Measurements from ENCODE around the gene NELFE.
"Not testable (repeated sequence)": the region's sequence is repeated elsewhere in the genome, so short reads cannot be mapped to it uniquely, and the experiment has no call there.

NELFE gene

GRCh38 chr6:31949926-31950548 is 8.7 kb downstream of the NELFE start:
- no peak for DNase-seq (ENCODE audit: low read depth in 1 of 2, low spot score in 1 of 2)

GRCh38 chr6:31948753-31949413 is 9.9 kb downstream of the NELFE start:
- no peak for DNase-seq (ENCODE audit: low read depth in 1 of 2, low spot score in 1 of 2)

GRCh38 chr6:31948306-31948705 is 10.5 kb downstream of the NELFE start:
- DNase-seq (ENCODE audit: low read depth in 1 of 2, low spot score in 1 of 2): no peak

GRCh38 chr6:31947864-31948263 is 10.9 kb downstream of the NELFE start:
- DNase-seq (ENCODE audit: low read depth in 1 of 2, low spot score in 1 of 2): no peak

- no peak for DNase-seq (ENCODE audit: low read depth in 1 of 2, low spot score in 1 of 2)
Observed at GRCh38 chr6:31947070-31947675, 11.6 kb downstream of the NELFE start.

GRCh38 chr6:31946370-31946885 is 12.3 kb downstream of the NELFE start:
- DNase-seq (ENCODE audit: low read depth in 1 of 2, low spot score in 1 of 2): no peak

- DNase-seq (ENCODE audit: low read depth in 1 of 2, low spot score in 1 of 2): no peak
Observed at GRCh38 chr6:31945507-31946369, 13.0 kb downstream of the NELFE start, which contains the start of gene CFB. Gene CFB (plus strand): TSS chr6:31946095. CDS start chr6:31946222, 127 bp downstream.

GRCh38 chr6:31945154-31945506 is 13.6 kb downstream of the NELFE start:
- no peak for DNase-seq (ENCODE audit: low read depth in 1 of 2, low spot score in 1 of 2)

GRCh38 chr6:31943742-31944141 is 15.0 kb downstream of the NELFE start:
- DNase-seq (ENCODE audit: low read depth in 1 of 2, low spot score in 1 of 2): no peak

- DNase-seq (ENCODE audit: low read depth in 1 of 2, low spot score in 1 of 2): no peak
Observed at GRCh38 chr6:31940256-31940664, 18.5 kb downstream of the NELFE start.

GRCh38 chr6:31935823-31936222 is 22.9 kb downstream of the NELFE start:
- DNase-seq (ENCODE audit: low read depth in 1 of 2, low spot score in 1 of 2): no peak

- no peak for DNase-seq (ENCODE audit: low read depth in 1 of 2, low spot score in 1 of 2)
Observed at GRCh38 chr6:31935021-31935420, 23.8 kb downstream of the NELFE start.

GRCh38 chr6:31933537-31933936 is 25.2 kb downstream of the NELFE start:
- DNase-seq (ENCODE audit: low read depth in 1 of 2, low spot score in 1 of 2): no peak

GRCh38 chr6:31932137-31932536 is 26.6 kb downstream of the NELFE start:
- not testable (repeated sequence) for DNase-seq (ENCODE audit: low read depth in 1 of 2, low spot score in 1 of 2)

- DNase-seq (ENCODE audit: low read depth in 1 of 2, low spot score in 1 of 2): no peak
Observed at GRCh38 chr6:31930962-31931361, 27.8 kb downstream of the NELFE start.

GRCh38 chr6:31928672-31928939 is 30.2 kb downstream of the NELFE start:
- no peak for DNase-seq (ENCODE audit: low read depth in 1 of 2, low spot score in 1 of 2)

- no peak for DNase-seq (ENCODE audit: low read depth in 1 of 2, low spot score in 1 of 2)
Observed at GRCh38 chr6:31927863-31928671, 30.7 kb downstream of the NELFE start.

- DNase-seq (ENCODE audit: low read depth in 1 of 2, low spot score in 1 of 2): no peak
Observed at GRCh38 chr6:31927242-31927862, 31.4 kb downstream of the NELFE start, which contains the start of gene C2. Gene C2 (plus strand): TSS chr6:31927717. CDS start chr6:31927753, 36 bp downstream.

- DNase-seq (ENCODE audit: low read depth in 1 of 2, low spot score in 1 of 2): no peak
Observed at GRCh38 chr6:31922942-31923341, 35.8 kb downstream of the NELFE start.

- DNase-seq (ENCODE audit: low read depth in 1 of 2, low spot score in 1 of 2): no peak
Observed at GRCh38 chr6:31920811-31921210, 38.0 kb downstream of the NELFE start.
